Chondrocyte (in vitro differentiated cells): ENCODE results near the gene ARFGEF3. TPM values are rescaled to one million over a fixed set of nuclear protein-coding genes. Genes with fewer than 3 reads are reported as not detected.

Experiments
- DNase-seq: peaks from one replicate; pipeline ENCODE4 v3.0.0; 2021; ENCODE audit warnings: mixed read lengths, low spot score
- H3K27ac Mint-ChIP-seq: one replicate; pipeline ENCODE4 v1.8.0; 2021; ENCODE audit warnings: mild to moderate bottlenecking, moderate library complexity, mixed read lengths; ENCODE audit not compliant: unreplicated experiment
- H3K27me3 Mint-ChIP-seq: 2 replicates; pipeline ENCODE4 v1.8.0; 2021; ENCODE audit warnings: low read depth, mixed read lengths
- H3K36me3 Mint-ChIP-seq: 2 replicates; pipeline ENCODE4 v1.8.0; 2021; ENCODE audit warnings: low read depth, mixed read lengths
- H3K4me1 Mint-ChIP-seq: 2 replicates; pipeline ENCODE4 v1.8.0; 2021; ENCODE audit warnings: low read depth, mild to moderate bottlenecking, mixed read lengths
- H3K4me3 Mint-ChIP-seq: one replicate; pipeline ENCODE4 v1.8.0; 2021; ENCODE audit warnings: mild to moderate bottlenecking, moderate library complexity, mixed read lengths; ENCODE audit not compliant: unreplicated experiment
- H3K9me3 Mint-ChIP-seq: 2 replicates; pipeline ENCODE4 v1.8.0; 2021; ENCODE audit warnings: low read depth, mixed read lengths
- total RNA-seq: library from RNA; stranded (reverse); gene quantifications from 3 replicates; pipeline ENCODE4 v1.2.1, GENCODE V29; 2021
- TF ChIP-seq, protein P1 (sequence below): fragments of 200-600 bp; sonication (generic); IDR thresholded peaks from 2 replicates; pipeline ENCODE4 v1.5.0; 2021; ENCODE audit warnings: antibody characterized with exemption, mild to moderate bottlenecking, moderate library complexity

Gene ARFGEF3
- total RNA-seq, 1 donor from 2014 or later = 2.7 TPM

DNA sequence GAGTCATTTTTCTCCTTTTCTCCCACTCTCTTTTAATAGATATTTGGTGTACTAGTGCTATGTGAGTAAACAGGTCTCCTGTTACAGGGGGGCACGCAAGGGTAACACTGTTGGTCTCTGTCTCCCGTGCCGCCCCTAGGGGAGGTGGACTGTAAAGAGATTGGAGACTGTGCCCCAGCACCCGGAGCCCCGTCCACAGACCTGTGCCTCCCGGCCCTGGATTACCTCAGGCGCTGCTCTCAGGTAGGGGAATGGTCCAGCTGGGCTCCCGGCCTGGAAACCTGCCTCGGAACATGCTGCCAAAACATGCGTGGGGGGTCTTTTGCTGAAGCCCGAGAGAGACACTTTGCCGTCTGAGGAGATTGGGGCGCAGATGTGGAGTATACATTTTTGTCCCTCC, 149.5 kb downstream of the ARFGEF3 start:
- no peaks in the 10 kb centered on the region for H3K9me3 Mint-ChIP-seq
- H3K27me3 Mint-ChIP-seq = no peaks in the 10 kb centered on the region
- H3K4me3 Mint-ChIP-seq = no peak overlapping the region
- peaks cover 1% of the 10 kb centered on the region for H3K36me3 Mint-ChIP-seq
- DNase-seq = no peak
- TF ChIP-seq, protein P1, sequence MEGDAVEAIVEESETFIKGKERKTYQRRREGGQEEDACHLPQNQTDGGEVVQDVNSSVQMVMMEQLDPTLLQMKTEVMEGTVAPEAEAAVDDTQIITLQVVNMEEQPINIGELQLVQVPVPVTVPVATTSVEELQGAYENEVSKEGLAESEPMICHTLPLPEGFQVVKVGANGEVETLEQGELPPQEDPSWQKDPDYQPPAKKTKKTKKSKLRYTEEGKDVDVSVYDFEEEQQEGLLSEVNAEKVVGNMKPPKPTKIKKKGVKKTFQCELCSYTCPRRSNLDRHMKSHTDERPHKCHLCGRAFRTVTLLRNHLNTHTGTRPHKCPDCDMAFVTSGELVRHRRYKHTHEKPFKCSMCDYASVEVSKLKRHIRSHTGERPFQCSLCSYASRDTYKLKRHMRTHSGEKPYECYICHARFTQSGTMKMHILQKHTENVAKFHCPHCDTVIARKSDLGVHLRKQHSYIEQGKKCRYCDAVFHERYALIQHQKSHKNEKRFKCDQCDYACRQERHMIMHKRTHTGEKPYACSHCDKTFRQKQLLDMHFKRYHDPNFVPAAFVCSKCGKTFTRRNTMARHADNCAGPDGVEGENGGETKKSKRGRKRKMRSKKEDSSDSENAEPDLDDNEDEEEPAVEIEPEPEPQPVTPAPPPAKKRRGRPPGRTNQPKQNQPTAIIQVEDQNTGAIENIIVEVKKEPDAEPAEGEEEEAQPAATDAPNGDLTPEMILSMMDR = no peak
- H3K4me1 Mint-ChIP-seq = no peaks in the 10 kb centered on the region
- no peak overlapping the region for H3K27ac Mint-ChIP-seq

DNA sequence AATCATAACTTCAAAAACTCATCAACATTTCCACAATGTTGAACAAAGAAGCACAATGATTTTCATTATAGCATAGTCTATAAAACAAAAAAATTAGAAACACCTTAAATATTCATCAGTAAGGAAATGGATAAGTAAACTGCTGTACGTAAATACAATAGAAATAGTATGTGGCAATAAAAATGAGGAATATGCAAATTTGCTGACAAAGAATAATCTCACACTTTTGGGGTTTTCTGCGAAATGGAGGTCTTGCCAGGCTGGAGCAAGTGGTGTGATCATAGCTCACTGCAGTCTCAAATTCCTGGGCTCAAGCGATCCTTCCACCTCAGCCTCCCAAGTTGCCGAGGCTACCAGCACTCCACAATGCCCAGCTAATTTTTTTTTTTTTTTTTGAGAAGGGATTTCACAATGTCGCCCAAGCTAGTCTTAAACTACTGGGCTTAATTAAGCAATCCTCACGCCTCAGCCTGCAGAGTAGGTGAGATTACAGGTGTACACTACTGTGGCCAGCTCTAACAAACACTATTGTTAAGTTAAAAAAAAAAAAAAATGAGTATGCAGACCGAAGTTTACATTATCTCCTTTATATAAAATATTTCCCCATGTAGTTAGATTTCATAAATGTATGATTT, 157.1 kb downstream of the ARFGEF3 start:
- no peak overlapping the region for H3K4me3 Mint-ChIP-seq
- DNase-seq = no peak
- H3K9me3 Mint-ChIP-seq = peaks cover 6% of the 10 kb centered on the region
- H3K36me3 Mint-ChIP-seq = peaks cover 1% of the 10 kb centered on the region
- H3K27ac Mint-ChIP-seq = no peak overlapping the region
- TF ChIP-seq, protein P1 = no peak
- H3K4me1 Mint-ChIP-seq = no peaks in the 10 kb centered on the region
- H3K27me3 Mint-ChIP-seq = no peaks in the 10 kb centered on the region

DNA sequence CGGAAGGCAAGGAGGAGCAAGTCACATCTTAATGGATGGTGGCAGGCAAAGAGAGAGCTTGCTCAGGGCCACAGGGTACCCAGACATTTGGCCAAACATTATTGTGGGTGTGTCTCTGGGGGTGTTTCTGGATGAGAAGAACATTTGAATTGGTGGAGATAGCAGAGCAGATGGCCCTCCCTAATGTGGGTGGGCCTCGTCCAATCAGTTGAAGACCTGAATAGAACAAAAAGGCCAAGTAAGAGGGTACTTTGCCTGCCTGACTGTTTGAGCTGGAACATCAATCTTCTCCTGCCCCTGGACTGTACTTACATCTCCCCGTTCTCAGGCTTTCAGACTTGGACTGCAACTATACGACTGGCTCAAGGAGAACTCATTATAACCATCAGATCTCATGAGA, 160.2 kb downstream of the ARFGEF3 start:
- H3K9me3 Mint-ChIP-seq = peaks cover 13% of the 10 kb centered on the region
- H3K36me3 Mint-ChIP-seq = no peaks in the 10 kb centered on the region

DNA sequence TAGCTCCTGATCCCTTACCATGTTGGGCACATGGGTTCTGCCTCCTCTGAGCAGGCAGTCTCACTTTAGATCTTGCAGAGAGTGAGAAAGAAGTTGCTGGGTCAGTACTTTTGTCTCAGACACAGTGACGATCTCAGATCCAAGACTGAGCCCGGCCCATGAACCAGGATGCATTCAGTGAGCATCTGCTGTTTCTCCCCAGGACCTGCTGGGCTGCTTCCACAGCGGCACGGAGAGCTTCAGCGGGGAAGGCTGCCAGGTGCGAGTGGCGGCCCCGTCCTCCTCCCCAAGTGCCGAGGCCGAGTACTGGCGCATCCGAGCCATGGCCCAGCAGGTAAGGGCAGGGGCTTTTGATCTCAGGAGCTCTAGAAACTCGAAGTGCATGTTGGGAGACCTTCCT, 162.1 kb downstream of the ARFGEF3 start:
- H3K4me1 Mint-ChIP-seq = no peaks in the 10 kb centered on the region
- no peak overlapping the region for H3K27ac Mint-ChIP-seq
- no peaks in the 10 kb centered on the region for H3K36me3 Mint-ChIP-seq
- peaks cover 13% of the 10 kb centered on the region for H3K9me3 Mint-ChIP-seq
- H3K27me3 Mint-ChIP-seq = no peaks in the 10 kb centered on the region
- no peak for DNase-seq
- TF ChIP-seq, protein P1 = no peak
- no peak overlapping the region for H3K4me3 Mint-ChIP-seq

More for the DNA sequence above, 160.2 kb downstream of the ARFGEF3 start:
- no peak for DNase-seq
- Mint-ChIP-seq H3K4me3 (no peak overlapping the region), H3K27ac (no peak overlapping the region), H3K27me3 (no peaks in the 10 kb centered on the region), H3K4me1 (no peaks in the 10 kb centered on the region)
- TF ChIP-seq, protein P1 = no peak

DNA sequence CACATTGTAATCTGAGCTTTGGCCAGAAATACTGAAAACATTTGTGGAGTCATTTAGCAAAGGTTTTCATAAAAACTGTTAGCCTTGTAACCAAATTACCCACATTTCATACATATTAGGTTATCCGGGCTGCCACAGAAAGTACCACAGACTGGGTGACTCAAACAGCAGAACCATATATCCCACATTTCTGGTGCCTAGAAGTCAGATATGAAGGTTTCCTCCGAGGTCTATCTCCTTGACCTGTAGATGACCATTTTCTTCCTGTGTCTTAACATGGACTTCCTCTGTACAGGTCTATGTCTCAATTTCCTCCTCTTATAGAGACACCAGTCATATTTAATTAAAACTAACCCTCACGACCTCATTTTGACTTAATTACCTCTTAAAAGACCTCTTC, 166.5 kb downstream of the ARFGEF3 start:
- no peaks in the 10 kb centered on the region for H3K36me3 Mint-ChIP-seq
- TF ChIP-seq, protein P1 = no peak
- no peak overlapping the region for H3K27ac Mint-ChIP-seq
- H3K27me3 Mint-ChIP-seq = no peaks in the 10 kb centered on the region
- H3K4me1 Mint-ChIP-seq = no peaks in the 10 kb centered on the region
- DNase-seq = no peak
- H3K4me3 Mint-ChIP-seq = no peak overlapping the region
- H3K9me3 Mint-ChIP-seq = peaks cover 7% of the 10 kb centered on the region
